Hair follicular keratinocyte (primary cell): ENCODE measurements around the gene OR1I1. TPM values are rescaled to one million over a fixed set of nuclear protein-coding genes. Genes with fewer than 3 reads are reported as not detected.

Source experiments
- total RNA-seq: library from RNA; depleted of rRNA; stranded (reverse); fragments of >200 nt; gene quantifications from 2 replicates; pipeline ENCODE4 v1.2.3, GENCODE V29; 2015

OR1I1 gene, protein sequence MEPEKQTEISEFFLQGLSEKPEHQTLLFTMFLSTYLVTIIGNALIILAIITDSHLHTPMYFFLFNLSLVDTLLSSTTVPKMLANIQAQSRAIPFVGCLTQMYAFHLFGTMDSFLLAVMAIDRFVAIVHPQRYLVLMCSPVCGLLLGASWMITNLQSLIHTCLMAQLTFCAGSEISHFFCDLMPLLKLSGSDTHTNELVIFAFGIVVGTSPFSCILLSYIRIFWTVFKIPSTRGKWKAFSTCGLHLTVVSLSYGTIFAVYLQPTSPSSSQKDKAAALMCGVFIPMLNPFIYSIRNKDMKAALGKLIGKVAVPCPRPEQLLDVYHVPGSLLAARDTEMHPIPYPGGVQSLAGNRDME
- not detected in 2 replicates for total RNA-seq

DNA sequence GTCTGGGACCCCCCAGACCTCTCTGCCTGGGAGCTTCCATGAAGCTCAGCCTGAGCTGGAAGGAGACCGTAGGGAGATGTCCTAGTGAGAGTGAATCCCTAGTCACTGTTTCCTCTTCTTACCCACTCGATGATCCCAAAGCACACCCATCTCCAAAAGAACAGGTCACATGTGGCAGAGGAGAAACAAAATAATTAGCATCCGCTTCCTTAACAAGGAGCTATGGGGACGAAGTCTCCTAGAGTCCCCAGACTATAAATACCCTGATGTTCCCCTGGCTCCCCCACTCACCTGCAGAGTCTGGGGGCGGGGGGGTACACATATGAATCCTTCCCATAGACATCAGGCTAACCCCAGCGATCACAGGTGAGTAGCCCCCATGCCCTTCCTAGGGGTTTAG, at the start of gene OR1I1:
Gene OR1I1, plus strand, starts transcription at position 301 of the 400 bp plus-strand sequence. CDS start 4,855 bp downstream, outside the sequence.

GRCh38 chr19:15048885-15049541, 33.0 kb upstream of the OR1I1 start, which contains the start of gene CASP14:
TSS of gene CASP14 (plus strand) at chr19:15049480. CDS start at chr19:15052252, 2,772 bp downstream.

GRCh38 chr19:15107061-15108010, 25.3 kb downstream of the OR1I1 start, which contains the start of gene SYDE1:
TSS of gene SYDE1 (plus strand) at chr19:15107401. CDS start at chr19:15107434, 33 bp downstream.

Other genes with a start within 250 kb of the OR1I1 start
- gene OR7A5, start 247.0 kb upstream of the OR1I1 start, total RNA-seq: not detected in 2 replicates
- gene OR7C1, start 247.0 kb upstream of the OR1I1 start, total RNA-seq: not detected in 2 replicates
- gene OR7A10, start 233.3 kb upstream of the OR1I1 start, total RNA-seq: not detected in 2 replicates
- not detected in 2 replicates for gene OR7A17, start 196.1 kb upstream of the OR1I1 start, total RNA-seq
- not detected in 2 replicates for gene OR7C2, start 140.7 kb upstream of the OR1I1 start, total RNA-seq
- 0.23 TPM in 1 of 2 replicates, not detected in the other for gene SLC1A6, start 102.3 kb upstream of the OR1I1 start, total RNA-seq
- 0.53 and 8.0 TPM in 2 replicates for gene CASP14, start 32.7 kb upstream of the OR1I1 start, total RNA-seq
- 12.0 and 16.1 TPM in 2 replicates for gene SYDE1, start 25.2 kb downstream of the OR1I1 start, total RNA-seq
- 1.8 and 2.4 TPM in 2 replicates for gene NOTCH3, start 118.8 kb downstream of the OR1I1 start, total RNA-seq
- 0.08 TPM in 1 of 2 replicates, not detected in the other for gene EPHX3, start 150.2 kb downstream of the OR1I1 start, total RNA-seq